Endothelial cell of hepatic sinusoid (primary cell): ENCODE results near the gene GNAI3.

Experiments
- in situ Hi-C: cut with HindIII; loops from 2 replicates; pipeline ENCODE4 v1.10.0; 2017; ENCODE audit warnings: low sequenced_read_pairs

GNAI3 gene

GRCh38 chr1:109621379-109622136 lies 73.1 kb downstream of the GNAI3 start:
- in situ Hi-C loops, result no loop called here

GRCh38 chr1:109622137-109622892 lies 73.9 kb downstream of the GNAI3 start:
- in situ Hi-C loops, result no loop called here

- in situ Hi-C loops, result no loop called here
Observed at GRCh38 chr1:109622895-109623294, 74.5 kb downstream of the GNAI3 start.

- in situ Hi-C loops, result no loop called here
Observed at GRCh38 chr1:109623601-109624161, 75.3 kb downstream of the GNAI3 start.

GRCh38 chr1:109624201-109625010 lies 76.0 kb downstream of the GNAI3 start:
- in situ Hi-C loops, result no loop called here

- in situ Hi-C loops, result no loop called here
Observed at GRCh38 chr1:109625176-109625575, 76.8 kb downstream of the GNAI3 start.

GRCh38 chr1:109625601-109626560 lies 77.5 kb downstream of the GNAI3 start:
- in situ Hi-C loops, result no loop called here

- in situ Hi-C loops, result no loop called here
Observed at GRCh38 chr1:109626682-109627408, 78.4 kb downstream of the GNAI3 start.

- in situ Hi-C loops, result no loop called here
Observed at GRCh38 chr1:109627692-109628399, 79.4 kb downstream of the GNAI3 start.

GRCh38 chr1:109628540-109629321 lies 80.3 kb downstream of the GNAI3 start:
- in situ Hi-C loops, result no loop called here

- in situ Hi-C loops, result no loop called here
Observed at GRCh38 chr1:109629372-109630030, 81.1 kb downstream of the GNAI3 start.

GRCh38 chr1:109630081-109630897 lies 81.9 kb downstream of the GNAI3 start:
- in situ Hi-C loops, result no loop called here

- in situ Hi-C loops, result no loop called here
Observed at GRCh38 chr1:109630898-109631512, 82.6 kb downstream of the GNAI3 start.

GRCh38 chr1:109631513-109632505 lies 83.4 kb downstream of the GNAI3 start:
- in situ Hi-C loops, result no loop called here
